HPDE6-E6E7 (cell line): ENCODE data around the gene HGF.
"Not testable (repeated sequence)": the region's sequence is repeated elsewhere in the genome, so short reads cannot be mapped to it uniquely, and the experiment has no call there.

ENCODE experiments used
- DNase-seq: peaks from one replicate; pipeline ENCODE4 v3.0.0; 2011; ENCODE audit warnings: missing footprints; ENCODE audit errors: extremely low spot score

HGF gene

DNA sequence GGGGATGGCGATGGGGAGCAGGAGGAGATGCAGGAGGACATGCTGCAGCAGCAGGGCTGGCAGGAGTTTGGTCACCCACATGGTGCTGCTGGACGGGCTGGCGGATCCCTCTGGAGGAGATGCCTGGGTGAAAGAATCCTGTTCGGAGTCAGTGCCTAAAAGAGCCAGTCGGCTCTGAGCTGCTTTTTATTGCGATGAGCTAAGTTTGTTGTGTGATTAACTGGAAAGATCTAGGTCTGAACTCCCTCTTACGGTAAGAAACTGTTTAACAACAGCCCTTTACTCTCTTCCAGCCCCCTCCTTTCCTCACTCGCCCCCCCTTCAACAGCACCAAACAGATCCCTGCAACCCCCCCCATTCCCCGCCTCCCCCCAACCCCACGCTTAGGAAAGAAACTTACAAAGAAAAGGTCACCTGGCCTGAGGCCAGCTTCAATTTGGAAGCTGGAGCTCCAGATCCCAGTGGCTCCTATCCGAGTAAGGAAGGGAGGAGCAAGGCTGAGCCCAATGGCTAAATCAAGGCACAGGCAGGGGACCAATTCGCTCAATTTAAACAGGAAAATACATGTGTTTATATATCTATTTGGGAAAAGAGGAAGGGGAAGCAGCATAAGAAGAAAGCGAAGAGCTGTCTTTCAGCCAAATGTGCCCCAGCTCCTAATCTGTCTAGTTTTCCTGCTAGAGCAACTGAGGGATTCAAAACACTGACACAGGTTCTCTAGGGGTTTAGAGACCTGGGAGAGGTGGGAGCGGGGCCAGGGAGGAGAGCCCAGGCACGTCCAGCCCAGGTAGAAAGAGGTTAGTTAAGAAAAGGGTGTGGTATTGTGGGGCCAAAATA, at the start of gene HGF:
TSS of gene HGF (minus strand) at position 157 of the 837 bp plus-strand sequence. CDS start at position 81, 76 bp downstream.
- DNase-seq: no peak

GRCh38 chr7:81816312-81816711, 46.5 kb upstream of the HGF start:
- no peak for DNase-seq

GRCh38 chr7:81812866-81813476, 43.1 kb upstream of the HGF start:
- not testable (repeated sequence) for DNase-seq

- DNase-seq: no peak
These were observed 42.4 kb upstream of the HGF start for GRCh38 chr7:81811956-81812865.

DNA sequence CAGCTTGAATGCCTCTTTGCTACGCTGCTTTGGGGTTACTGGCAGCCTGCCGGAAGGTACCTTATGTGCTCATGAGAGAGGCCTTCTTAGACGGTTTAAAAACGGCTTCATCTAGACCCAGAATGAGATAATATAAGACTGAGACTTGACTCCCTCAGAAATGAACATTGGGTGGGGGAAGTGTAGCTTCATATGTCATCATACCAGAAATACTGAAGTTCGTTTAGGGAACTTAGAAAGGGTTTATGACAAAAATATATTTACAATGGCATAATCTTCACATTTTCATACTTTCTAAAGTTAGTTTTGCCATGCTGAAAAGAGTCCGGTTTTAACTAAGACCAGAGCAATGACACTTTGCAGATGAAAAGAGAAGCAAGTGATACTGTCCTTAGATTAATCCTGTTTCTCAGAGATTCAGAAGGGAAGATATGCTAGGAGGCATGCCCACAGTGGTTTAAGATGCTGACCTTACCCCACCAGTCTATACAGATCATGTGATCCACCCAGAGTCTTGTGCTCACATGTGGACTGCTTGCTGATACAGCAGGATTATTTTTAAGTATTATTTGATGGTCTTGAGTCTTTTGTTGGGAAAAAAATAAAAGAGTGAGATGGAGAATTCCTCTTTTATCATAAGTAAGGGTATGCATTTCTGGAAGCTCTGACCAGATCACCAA, 40.8 kb upstream of the HGF start:
- DNase-seq: no peak

GRCh38 chr7:81808310-81808709, 38.5 kb upstream of the HGF start:
- DNase-seq: not testable (repeated sequence)

- no peak for DNase-seq
These were observed 33.4 kb upstream of the HGF start for GRCh38 chr7:81803267-81803666.

DNA sequence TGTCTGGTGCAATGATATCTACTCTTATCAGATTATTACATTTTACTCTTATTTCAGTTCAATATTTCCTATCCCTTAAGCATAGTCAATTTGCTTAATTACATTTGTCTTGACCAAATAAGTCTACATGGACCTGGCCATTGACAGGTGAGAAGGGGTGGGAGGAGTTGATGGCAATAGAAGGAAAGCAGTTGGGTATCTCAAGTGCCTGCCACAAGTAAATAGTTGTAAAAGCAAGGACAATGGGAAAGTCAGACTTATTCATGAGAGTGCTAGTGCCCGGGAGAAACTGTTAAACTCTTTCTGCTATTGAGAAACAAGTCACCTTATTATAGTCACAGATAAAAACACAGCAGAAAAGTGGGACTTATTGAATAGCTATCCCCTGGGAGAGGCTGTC, 32.4 kb upstream of the HGF start:
- DNase-seq: no peak

DNA sequence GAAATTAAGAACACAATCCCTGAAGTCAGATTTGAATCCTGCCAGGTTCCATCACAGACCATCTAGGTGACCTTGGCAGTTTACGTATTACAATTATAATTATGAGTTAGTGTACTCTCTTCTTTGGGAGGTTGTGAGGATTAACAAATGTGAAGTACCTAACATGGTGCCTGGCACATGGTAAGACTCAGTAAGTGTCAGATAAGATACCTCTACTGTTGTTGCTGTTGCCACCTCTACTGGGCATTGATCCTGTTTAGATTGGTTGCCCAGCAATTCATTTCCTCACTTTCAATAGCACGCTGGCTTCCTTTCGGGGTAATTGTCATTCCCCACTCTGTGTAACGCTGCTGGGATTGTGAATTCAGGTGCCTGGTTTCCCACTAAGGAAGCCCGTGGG, 31.7 kb upstream of the HGF start:
- DNase-seq: no peak

- DNase-seq: no peak
These were observed 22.0 kb upstream of the HGF start for GRCh38 chr7:81791568-81792518.

GRCh38 chr7:81790686-81791085, 20.8 kb upstream of the HGF start:
- DNase-seq: no peak

DNA sequence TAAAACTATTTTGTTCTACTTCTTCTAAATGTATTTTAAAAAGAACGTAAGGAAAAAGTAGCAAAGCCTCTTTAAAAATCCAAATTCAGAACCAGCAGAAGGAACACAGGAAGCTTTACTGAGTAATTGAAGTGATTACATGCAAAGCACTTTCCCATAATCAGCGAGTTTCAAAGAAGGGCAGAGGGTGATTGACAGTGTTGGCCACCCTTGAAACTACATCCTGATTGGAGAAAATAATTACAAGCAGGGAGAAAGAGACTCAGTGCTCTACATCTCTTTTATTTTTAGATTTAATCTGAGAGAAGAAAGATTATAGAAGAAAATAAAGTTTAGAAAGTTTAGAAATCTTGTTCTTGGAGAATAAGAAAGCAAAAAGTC, 20.3 kb upstream of the HGF start:
- DNase-seq: no peak

DNA sequence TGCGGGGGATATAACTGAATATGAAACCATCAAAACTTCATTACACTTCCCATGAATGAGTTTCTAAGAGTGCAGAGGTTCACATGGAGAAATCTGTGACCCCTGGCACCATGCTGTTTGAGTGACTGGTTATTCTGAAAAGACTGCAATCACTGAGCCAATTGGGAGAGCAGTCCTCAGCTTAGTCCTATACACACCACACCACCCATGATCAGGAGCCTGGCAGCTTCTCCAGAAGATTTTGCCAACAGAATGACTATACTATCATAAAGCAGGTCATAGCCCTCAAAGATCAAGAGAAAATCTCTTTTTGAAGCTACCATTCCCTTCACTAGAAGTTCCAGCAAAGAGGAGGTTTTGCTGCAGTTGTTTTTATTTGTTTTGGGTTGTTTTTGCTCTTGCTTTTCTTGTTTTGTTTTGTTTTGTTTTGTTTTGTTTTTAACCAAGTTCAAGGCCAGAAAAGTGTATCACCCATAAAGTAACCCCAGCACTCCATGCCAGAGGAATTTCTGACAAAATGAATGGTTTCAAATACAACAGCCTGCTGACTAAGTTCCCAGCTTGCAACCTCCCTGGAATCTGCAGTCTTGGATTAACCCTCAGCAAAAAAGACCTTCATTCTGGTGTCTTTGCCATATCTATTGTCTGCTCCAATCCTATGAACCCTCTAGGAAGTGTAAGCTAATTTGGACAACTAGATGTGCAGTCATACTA, 19.7 kb upstream of the HGF start:
- no peak for DNase-seq

DNA sequence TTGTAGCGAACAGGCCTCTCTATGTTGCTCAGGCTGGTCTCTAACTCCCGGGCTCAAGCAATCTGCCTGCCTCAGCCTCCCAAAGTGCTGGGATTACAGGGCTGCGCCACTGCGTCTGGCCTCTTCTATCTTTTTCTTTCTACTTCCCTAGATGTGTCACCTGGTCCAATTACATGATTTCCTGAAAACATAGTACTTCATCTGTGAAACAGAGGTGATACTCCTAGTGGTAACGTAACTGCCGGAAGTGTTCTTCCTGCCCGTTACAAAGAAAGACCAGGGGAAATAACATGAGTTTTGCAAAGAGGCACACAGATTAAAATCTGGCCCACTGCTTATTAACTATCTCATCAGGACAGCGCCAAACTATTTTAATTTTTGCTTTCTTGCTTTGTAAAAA, 18.4 kb upstream of the HGF start:
- DNase-seq: no peak

DNA sequence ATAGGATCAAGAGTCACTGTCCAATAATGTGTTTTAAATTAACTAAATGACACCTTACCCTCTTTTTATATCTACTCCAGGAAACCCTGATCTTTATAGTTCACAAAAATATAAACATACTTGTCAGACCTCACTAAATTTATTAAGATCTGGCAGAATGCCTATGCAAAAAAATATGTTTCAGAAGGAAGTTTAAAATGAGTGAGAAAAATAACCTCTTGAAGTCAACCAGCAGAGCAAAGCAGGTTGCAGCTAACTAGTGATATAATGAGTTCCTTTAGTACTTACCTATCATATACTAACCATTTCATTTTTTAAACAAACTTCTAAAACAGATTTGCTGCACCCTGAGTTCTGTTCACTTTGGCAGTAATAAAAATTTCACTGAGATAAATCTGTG, 14.0 kb upstream of the HGF start:
- no peak for DNase-seq

- DNase-seq: no peak
These were observed 11.3 kb upstream of the HGF start for GRCh38 chr7:81780914-81781693.

DNA sequence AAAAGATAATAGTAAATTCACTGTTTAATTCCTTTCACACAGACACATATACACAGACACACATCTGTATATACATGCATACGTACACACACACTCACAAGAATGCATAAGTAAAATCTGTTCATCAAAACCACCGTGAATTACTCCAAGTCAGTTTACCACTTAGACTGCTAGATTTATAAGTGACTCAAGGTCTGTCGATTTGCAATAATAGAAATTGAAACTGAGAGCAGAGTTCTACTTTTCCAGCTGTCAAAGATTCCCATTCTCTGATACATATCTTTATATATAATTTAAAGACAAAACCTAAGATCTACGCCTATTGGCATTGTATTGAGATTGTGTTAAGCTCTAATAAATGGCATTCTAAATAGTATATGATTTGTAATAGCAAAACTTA, 9.9 kb upstream of the HGF start:
- DNase-seq: no peak

- no peak for DNase-seq
These were observed 7.8 kb upstream of the HGF start for GRCh38 chr7:81777697-81778096.

GRCh38 chr7:81776948-81777630, 7.2 kb upstream of the HGF start:
- no peak for DNase-seq
